GM19397 (cell line): ENCODE measurements around the gene GABRD.

Source experiments
- ATAC-seq: cut with Tn5 transposase; IDR thresholded peaks from one replicate; pipeline ENCODE4 v1.9.1; 2021; ENCODE audit warnings: mild to moderate bottlenecking, moderate library complexity; ENCODE audit not compliant: unreplicated experiment

Gene GABRD

GRCh38 chr1:2072109-2072806, 53.1 kb downstream of the GABRD start:
- ATAC-seq: no peak

GRCh38 chr1:2072891-2073290, 53.7 kb downstream of the GABRD start:
- no peak for ATAC-seq

DNA sequence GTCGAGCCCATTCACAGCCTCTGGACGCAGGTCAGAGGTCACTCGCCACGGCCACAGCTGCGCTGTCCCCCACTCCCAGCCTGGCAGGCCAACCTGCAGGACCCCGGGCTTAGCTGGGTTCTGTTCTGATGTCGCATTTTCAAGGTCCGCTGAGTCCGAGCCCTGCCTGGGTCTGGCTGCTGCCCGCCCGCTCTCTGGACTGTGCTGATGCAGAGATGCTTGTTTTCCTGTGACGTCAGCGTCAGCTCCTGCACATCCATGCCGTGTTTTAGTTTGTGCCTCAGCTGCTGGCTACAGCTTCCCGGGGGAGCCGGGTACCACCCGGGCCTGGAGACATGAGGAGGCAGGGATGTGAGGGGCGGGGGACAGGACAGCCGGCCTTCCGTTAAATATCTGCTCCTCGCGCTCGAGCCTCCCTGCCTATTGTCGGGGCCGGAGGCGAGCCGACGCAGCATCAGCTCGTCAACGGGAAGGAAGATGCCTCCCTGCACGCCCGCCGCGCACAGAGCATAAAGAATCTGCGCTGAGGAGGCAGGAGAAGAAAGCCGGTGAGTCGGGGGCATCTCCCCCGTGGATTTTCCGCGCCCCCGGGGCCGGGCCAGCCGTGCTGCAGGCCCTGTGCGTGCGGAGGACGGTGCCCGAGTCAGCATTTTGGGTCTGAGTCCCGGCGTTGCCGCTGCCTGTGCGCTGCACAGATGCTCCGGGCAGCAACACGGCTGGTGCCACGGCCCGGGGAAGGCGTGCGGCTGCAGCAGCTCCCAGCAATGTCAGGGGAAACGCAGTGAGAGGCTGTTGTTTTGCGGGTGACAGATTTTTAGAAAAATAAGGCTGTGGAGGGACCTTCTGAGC, 54.5 kb downstream of the GABRD start:
- no peak for ATAC-seq

DNA sequence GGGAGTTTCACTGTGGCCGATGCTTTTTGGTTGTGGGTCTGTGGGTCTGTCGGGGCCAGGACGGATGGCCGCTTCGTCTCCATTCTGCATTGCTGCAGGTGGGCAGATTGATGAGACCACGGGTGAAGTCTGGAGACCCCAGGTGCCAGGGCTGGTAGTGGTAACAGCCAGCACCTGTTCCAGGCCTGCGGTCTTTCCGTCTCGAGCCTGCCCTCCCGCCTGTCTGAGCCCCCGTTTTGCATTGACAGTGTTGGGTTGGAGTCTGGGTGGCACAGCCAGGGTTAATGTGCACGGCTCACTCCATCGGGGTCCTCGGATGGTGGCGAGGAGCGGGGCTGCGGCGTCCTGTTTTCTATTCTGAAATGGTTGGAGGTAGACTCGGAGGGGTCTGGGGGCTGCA, 55.3 kb downstream of the GABRD start:
- no peak for ATAC-seq

GRCh38 chr1:2074944-2075740, 56.0 kb downstream of the GABRD start:
- ATAC-seq: no peak

DNA sequence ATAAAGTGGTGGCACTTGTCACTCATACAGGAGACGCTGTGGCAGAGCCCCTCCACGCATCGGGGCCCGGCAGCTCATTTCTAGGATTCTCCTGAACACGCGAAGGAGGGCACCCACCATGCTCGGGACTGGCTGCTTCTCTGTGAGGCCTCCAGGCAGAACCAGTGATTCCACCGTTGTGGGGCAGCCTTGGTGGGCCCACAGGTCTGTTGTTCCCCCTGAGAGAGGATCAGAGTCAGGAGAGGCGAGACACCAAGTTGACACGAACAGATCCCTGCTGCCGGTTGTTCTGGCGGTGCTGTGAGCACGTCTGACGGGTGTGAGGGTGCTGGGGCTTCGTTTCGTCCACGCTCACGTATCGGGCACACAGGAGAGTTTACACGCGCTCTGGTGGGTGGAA, 57.7 kb downstream of the GABRD start:
- ATAC-seq: no peak

- ATAC-seq: no peak
Observed at GRCh38 chr1:2078170-2078569, 59.0 kb downstream of the GABRD start.

DNA sequence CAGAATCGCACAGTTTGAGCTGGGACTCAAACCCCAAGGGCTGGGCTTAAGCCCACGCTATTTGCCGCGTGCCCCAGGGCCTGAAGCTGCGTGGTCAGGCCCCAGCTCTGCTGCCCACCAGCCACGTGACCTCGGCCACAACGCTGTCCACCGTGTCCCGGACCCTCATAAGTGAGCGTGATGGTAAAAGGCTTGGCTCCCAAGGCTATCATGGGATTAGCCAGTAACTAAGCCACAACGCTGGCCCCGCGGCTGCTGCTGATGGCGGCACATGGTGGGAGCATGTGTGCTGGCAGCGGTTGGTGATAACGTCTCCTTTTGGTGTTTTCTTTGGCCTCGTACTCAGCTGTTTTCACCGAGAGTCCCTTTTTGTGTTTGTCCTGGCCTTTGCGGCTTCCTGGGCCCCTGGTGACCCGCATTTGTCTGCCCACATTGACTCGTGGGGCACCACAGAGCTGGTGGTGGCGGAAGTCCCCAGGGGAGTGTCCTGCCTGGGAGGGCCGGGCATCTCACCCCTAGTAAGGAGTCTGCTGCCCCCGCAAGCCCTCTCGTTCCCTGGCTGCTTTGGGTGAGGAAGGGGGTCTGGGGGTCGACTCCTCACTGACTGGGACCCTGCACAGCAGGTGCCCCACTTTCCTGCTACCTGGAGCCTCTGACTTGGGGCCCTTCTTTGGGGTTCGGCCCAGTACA, 60.4 kb downstream of the GABRD start:
- no peak for ATAC-seq

- ATAC-seq: no peak
Observed at GRCh38 chr1:2080140-2080539, 61.0 kb downstream of the GABRD start.
